ENCODE results near the gene NCAM2. TPM values are rescaled to one million over a fixed set of nuclear protein-coding genes. Genes with fewer than 3 reads are reported as not detected.

NCAM2 gene
- total RNA-seq, 4 donors from 2014 or later: 0.96 to 1.6 TPM; not detected in 2

GRCh38 chr21:21385404-21385803 lies 387.2 kb downstream of the NCAM2 start:
- no peak for DNase-seq
- no peak overlapping the region for H3K27ac ChIP-seq
- no peaks in the 10 kb centered on the region for H3K27me3 ChIP-seq
- H3K9me3 ChIP-seq: no peaks in the 10 kb centered on the region
- H3K36me3 ChIP-seq: no peaks in the 10 kb centered on the region
- no peaks in the 10 kb centered on the region for H3K4me1 ChIP-seq
- intact Hi-C loops (cut with DNase I; ENCODE audit: low total_unique reads): no loop called here
- no peak for TF ChIP-seq POLR2A (IDR thresholded peaks at IDR 0.05)
- TF ChIP-seq EP300 (IDR thresholded peaks at IDR 0.05; ENCODE audit: low read depth): no peak
- no peak for TF ChIP-seq POLR2AphosphoS5 (IDR thresholded peaks at IDR 0.05)
- TF ChIP-seq CTCF (IDR thresholded peaks at IDR 0.05): no peak
- WGBS, 2 donors (ENCODE audit: low coverage in 1 of 2): 73 to 74% methylated on average over 3 of the region's 3 CpGs
- in situ Hi-C loops (cut with MboI; ENCODE audit: low pct_ligation_motif_present in 1 of 4, low pct_unique_long_range_greater_than_20kb in 1 of 4, low sequenced_read_pairs in 3 of 4): no loop called here
- H3K4me3 ChIP-seq: no peak overlapping the region

- DNase-seq: no peak
- 47 to 56% methylated on average over 3 of the region's 3 CpGs for WGBS, 2 donors (ENCODE audit: low coverage in 1 of 2)
- in situ Hi-C loops (cut with MboI; ENCODE audit: low pct_ligation_motif_present in 1 of 4, low pct_unique_long_range_greater_than_20kb in 1 of 4, low sequenced_read_pairs in 3 of 4) (no loop called here), intact Hi-C loops (cut with DNase I; ENCODE audit: low total_unique reads) (no loop called here)
- no peak overlapping the region for H3K27ac ChIP-seq
- H3K4me3 ChIP-seq: no peak overlapping the region
- H3K4me1 ChIP-seq: no peaks in the 10 kb centered on the region
- H3K36me3 ChIP-seq: no peaks in the 10 kb centered on the region
- H3K27me3 ChIP-seq: no peaks in the 10 kb centered on the region
- TF ChIP-seq POLR2A (IDR thresholded peaks at IDR 0.05) (no peak), EP300 (IDR thresholded peaks at IDR 0.05; ENCODE audit: low read depth) (no peak), POLR2AphosphoS5 (IDR thresholded peaks at IDR 0.05) (no peak), CTCF (IDR thresholded peaks at IDR 0.05) (no peak)
- H3K9me3 ChIP-seq: no peaks in the 10 kb centered on the region
Observed at GRCh38 chr21:21387916-21388315, 389.7 kb downstream of the NCAM2 start.

GRCh38 chr21:21394064-21394463 lies 395.9 kb downstream of the NCAM2 start:
- Histone ChIP-seq H3K36me3 (no peaks in the 10 kb centered on the region), H3K27me3 (no peaks in the 10 kb centered on the region), H3K9me3 (no peaks in the 10 kb centered on the region), H3K4me1 (no peaks in the 10 kb centered on the region), H3K27ac (no peak overlapping the region), H3K4me3 (no peak overlapping the region)
- intact Hi-C loops (cut with DNase I; ENCODE audit: low total_unique reads): no loop called here
- in situ Hi-C loops (cut with MboI; ENCODE audit: low pct_ligation_motif_present in 1 of 4, low pct_unique_long_range_greater_than_20kb in 1 of 4, low sequenced_read_pairs in 3 of 4): no loop called here
- TF ChIP-seq EP300 (IDR thresholded peaks at IDR 0.05; ENCODE audit: low read depth): no peak
- no peak for TF ChIP-seq CTCF (IDR thresholded peaks at IDR 0.05)
- no peak for TF ChIP-seq POLR2A (IDR thresholded peaks at IDR 0.05)
- no peak for TF ChIP-seq POLR2AphosphoS5 (IDR thresholded peaks at IDR 0.05)
- no peak for DNase-seq

GRCh38 chr21:21396424-21396823 lies 398.2 kb downstream of the NCAM2 start:
- Histone ChIP-seq H3K27ac (no peak overlapping the region), H3K27me3 (no peaks in the 10 kb centered on the region), H3K4me3 (no peak overlapping the region), H3K4me1 (no peaks in the 10 kb centered on the region), H3K9me3 (no peaks in the 10 kb centered on the region), H3K36me3 (no peaks in the 10 kb centered on the region)
- no peak for DNase-seq
- in situ Hi-C loops (cut with MboI; ENCODE audit: low pct_ligation_motif_present in 1 of 4, low pct_unique_long_range_greater_than_20kb in 1 of 4, low sequenced_read_pairs in 3 of 4): no loop called here
- intact Hi-C loops (cut with DNase I; ENCODE audit: low total_unique reads): no loop called here
- WGBS, 2 donors (ENCODE audit: low coverage in 1 of 2): 71% methylated on average over 4 of the region's 4 CpGs; no CpG with 5 or more reads in 1 of the 2 donors
- TF ChIP-seq EP300 (IDR thresholded peaks at IDR 0.05; ENCODE audit: low read depth) (no peak), POLR2A (IDR thresholded peaks at IDR 0.05) (no peak), CTCF (IDR thresholded peaks at IDR 0.05) (no peak), POLR2AphosphoS5 (IDR thresholded peaks at IDR 0.05) (no peak)
